ENCODE data around the gene AMBN. TPM values are rescaled to one million over a fixed set of nuclear protein-coding genes. Genes with fewer than 3 reads are reported as not detected.

AMBN gene, protein sequence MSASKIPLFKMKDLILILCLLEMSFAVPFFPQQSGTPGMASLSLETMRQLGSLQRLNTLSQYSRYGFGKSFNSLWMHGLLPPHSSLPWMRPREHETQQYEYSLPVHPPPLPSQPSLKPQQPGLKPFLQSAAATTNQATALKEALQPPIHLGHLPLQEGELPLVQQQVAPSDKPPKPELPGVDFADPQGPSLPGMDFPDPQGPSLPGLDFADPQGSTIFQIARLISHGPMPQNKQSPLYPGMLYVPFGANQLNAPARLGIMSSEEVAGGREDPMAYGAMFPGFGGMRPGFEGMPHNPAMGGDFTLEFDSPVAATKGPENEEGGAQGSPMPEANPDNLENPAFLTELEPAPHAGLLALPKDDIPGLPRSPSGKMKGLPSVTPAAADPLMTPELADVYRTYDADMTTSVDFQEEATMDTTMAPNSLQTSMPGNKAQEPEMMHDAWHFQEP
- not detected for polyA plus RNA-seq

- H3K9me3 Mint-ChIP-seq = no peaks in the 10 kb centered on the region
- H3K4me3 Mint-ChIP-seq = no peak within 1 kb of the TSS
- no peaks in the 10 kb centered on the region for H3K4me1 Mint-ChIP-seq
- H3K27me3 Mint-ChIP-seq (ENCODE audit: low read depth in 3 of 3) = no peaks in the 10 kb centered on the region
- H3K27ac Mint-ChIP-seq = no peak within 1 kb of the TSS
- no peaks in the 10 kb centered on the region for H3K36me3 Mint-ChIP-seq
- DNase-seq = no peak
Observed at GRCh38 chr4:70591955-70592582, at the start of gene AMBN. Gene AMBN (plus strand): TSS chr4:70592256. CDS start chr4:70592359, 103 bp downstream.

DNA sequence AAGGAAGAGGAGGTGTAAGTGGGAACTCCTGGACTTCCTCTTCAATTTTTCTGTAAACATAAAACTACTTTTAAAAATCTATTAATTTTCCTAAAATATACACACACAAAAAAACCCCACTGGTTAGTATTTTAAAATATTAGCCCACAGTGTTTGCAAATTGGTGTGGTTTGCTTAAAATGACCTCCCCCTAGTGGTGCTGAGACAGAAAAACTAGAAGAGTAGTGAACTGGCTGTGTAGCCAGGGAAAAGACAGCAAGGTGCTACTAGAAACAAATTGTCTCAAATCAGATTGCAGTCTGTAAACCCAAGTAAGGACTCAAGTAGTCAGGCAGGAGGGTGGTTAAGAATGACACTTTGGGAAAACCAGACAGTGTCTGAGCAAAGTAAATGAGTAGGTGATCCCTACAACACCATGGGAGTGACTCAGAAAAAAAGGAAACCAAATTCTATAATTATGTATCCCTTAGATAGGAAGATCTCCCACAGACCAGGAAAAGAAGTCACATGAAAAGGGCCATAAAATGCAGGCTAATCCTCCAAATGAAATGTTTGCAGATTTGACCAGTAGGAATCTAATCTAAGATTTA is 47.7 kb upstream of the AMBN start:
- Mint-ChIP-seq H3K4me3 (no peak overlapping the region), H3K4me1 (no peaks in the 10 kb centered on the region), H3K9me3 (peaks cover 0 to 5% (median 0%) of the 10 kb centered on the region in 6 donors), H3K27me3 (ENCODE audit: low read depth in 3 of 3) (peaks cover 3 to 6% (median 4%) of the 10 kb centered on the region in 3 donors), H3K27ac (no peak overlapping the region), H3K36me3 (no peaks in the 10 kb centered on the region)
- no peak for DNase-seq

GRCh38 chr4:70556856-70557255 is 35.2 kb upstream of the AMBN start:
- Mint-ChIP-seq H3K4me3 (no peak overlapping the region), H3K27me3 (ENCODE audit: low read depth in 3 of 3) (peaks cover 0 to 2% (median under 1%) of the 10 kb centered on the region in 3 donors), H3K36me3 (no peaks in the 10 kb centered on the region), H3K4me1 (peaks cover 6 to 14% of the 10 kb centered on the region in 2 donors), H3K27ac (no peak overlapping the region), H3K9me3 (peaks cover 0 to 4% (median 2%) of the 10 kb centered on the region in 6 donors)
- DNase-seq = no peak

- H3K4me1 Mint-ChIP-seq = peaks cover 6 to 14% of the 10 kb centered on the region in 2 donors
- no peaks in the 10 kb centered on the region for H3K36me3 Mint-ChIP-seq
- no peak overlapping the region for H3K4me3 Mint-ChIP-seq
- DNase-seq = peak; percentile 11 to 17 (median 13)
- peaks cover 0 to 2% (median 0%) of the 10 kb centered on the region in 6 donors for H3K9me3 Mint-ChIP-seq
- H3K27ac Mint-ChIP-seq = no peak overlapping the region
- peaks cover 0 to 2% (median 0%) of the 10 kb centered on the region in 3 donors for H3K27me3 Mint-ChIP-seq (ENCODE audit: low read depth in 3 of 3)
Observed at GRCh38 chr4:70559211-70559830, 32.7 kb upstream of the AMBN start.

DNA sequence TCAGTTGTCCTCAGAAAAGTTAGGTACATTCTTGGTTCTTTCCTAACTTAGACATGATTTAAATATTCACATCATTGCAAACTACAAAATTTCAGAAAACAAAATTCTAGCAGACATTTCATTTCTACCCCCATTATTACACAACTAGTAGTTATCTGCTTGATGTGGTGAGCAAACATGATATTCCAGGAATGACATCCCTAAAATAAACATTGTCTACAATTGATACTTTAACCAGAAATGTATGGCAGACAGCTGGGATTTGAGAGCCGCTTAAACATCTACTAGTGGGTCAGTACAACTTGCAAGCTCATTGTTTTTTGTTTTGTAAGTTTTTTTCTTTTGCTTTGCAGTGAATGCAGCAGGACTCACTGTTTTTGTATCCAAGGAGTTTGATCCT is 32.1 kb upstream of the AMBN start:
- H3K4me1 Mint-ChIP-seq = peaks cover 6 to 14% of the 10 kb centered on the region in 2 donors
- H3K27ac Mint-ChIP-seq = no peak overlapping the region
- H3K27me3 Mint-ChIP-seq (ENCODE audit: low read depth in 3 of 3) = peaks cover 0 to 2% (median 0%) of the 10 kb centered on the region in 3 donors
- peaks cover 0 to 2% (median 0%) of the 10 kb centered on the region in 6 donors for H3K9me3 Mint-ChIP-seq
- DNase-seq = no peak
- H3K4me3 Mint-ChIP-seq = no peak overlapping the region
- H3K36me3 Mint-ChIP-seq = no peaks in the 10 kb centered on the region

DNA sequence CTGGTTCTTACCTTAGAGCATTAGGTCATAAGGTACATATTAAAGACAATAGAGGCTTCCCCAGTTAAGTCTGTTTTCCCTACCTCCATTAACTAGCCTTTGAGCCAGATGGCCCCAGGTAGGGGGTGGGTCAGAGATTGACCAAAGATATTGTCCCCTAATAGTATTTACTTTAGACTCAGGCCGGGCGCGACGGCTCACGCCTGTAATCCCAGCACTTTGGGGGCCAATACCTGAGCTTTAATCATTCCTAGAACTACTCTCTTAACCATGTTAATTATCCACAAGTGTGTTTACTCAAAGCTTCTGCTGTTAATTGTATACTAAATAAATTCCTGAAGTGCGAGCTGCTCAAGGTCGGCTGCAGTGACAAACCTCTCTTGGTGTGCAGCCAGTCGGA is 28.0 kb upstream of the AMBN start:
- Mint-ChIP-seq H3K9me3 (no peaks in the 10 kb centered on the region), H3K4me3 (no peak overlapping the region), H3K36me3 (no peaks in the 10 kb centered on the region), H3K4me1 (peaks cover 2 to 4% of the 10 kb centered on the region in 2 donors), H3K27me3 (ENCODE audit: low read depth in 3 of 3) (peaks cover 0 to 3% (median 2%) of the 10 kb centered on the region in 3 donors), H3K27ac (no peak overlapping the region)
- no peak for DNase-seq

- no peak overlapping the region for H3K4me3 Mint-ChIP-seq
- no peak for DNase-seq
- H3K4me1 Mint-ChIP-seq = no peaks in the 10 kb centered on the region
- no peak overlapping the region for H3K27ac Mint-ChIP-seq
- peaks cover 2 to 4% (median 3%) of the 10 kb centered on the region in 3 donors for H3K27me3 Mint-ChIP-seq (ENCODE audit: low read depth in 3 of 3)
- no peaks in the 10 kb centered on the region for H3K36me3 Mint-ChIP-seq
- H3K9me3 Mint-ChIP-seq = peaks cover 0 to 10% (median 0%) of the 10 kb centered on the region in 6 donors
Observed at GRCh38 chr4:70570796-70571195, 21.3 kb upstream of the AMBN start.

- H3K9me3 Mint-ChIP-seq = peaks cover 0 to 10% (median 0%) of the 10 kb centered on the region in 6 donors
- H3K27ac Mint-ChIP-seq = no peak overlapping the region
- no peaks in the 10 kb centered on the region for H3K4me1 Mint-ChIP-seq
Observed at GRCh38 chr4:70571772-70572171, 20.3 kb upstream of the AMBN start.

DNA sequence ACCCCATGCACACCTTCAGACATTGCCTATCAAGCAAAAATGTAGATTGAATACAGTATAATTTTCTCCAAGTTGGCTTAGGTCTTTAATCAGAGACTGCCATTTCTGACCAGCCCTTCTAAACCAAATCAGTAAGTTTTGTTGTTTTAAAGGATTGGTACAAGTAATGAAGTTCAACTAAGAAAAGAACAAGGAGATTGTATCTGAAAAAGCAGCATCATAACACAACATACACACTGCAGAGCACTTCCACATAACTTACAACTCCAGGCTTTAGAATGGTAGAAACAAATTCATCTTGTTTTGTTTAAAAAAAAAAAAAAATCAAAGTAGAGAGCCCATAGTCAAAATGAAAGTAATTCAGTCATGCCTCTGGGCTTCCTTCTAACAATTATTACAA is 16.1 kb upstream of the AMBN start:
- Mint-ChIP-seq H3K36me3 (no peaks in the 10 kb centered on the region), H3K9me3 (peaks cover 0 to 1% (median 0%) of the 10 kb centered on the region in 6 donors)

More at GRCh38 chr4:70571772-70572171, 20.3 kb upstream of the AMBN start:
- Mint-ChIP-seq H3K4me3 (no peak overlapping the region), H3K27me3 (ENCODE audit: low read depth in 3 of 3) (peaks cover 2 to 4% (median 3%) of the 10 kb centered on the region in 3 donors), H3K36me3 (no peaks in the 10 kb centered on the region)
- DNase-seq = no peak

GRCh38 chr4:70577220-70577927 is 14.7 kb upstream of the AMBN start:
- no peak for DNase-seq
- Mint-ChIP-seq H3K4me3 (no peak overlapping the region), H3K27ac (no peak overlapping the region), H3K36me3 (no peaks in the 10 kb centered on the region), H3K9me3 (peaks cover 0 to 1% (median 0%) of the 10 kb centered on the region in 6 donors), H3K4me1 (no peaks in the 10 kb centered on the region), H3K27me3 (ENCODE audit: low read depth in 3 of 3) (no peaks in the 10 kb centered on the region)

More for the DNA sequence above, 16.1 kb upstream of the AMBN start:
- no peak overlapping the region for H3K27ac Mint-ChIP-seq
- DNase-seq = no peak
- H3K4me1 Mint-ChIP-seq = no peaks in the 10 kb centered on the region
- H3K27me3 Mint-ChIP-seq (ENCODE audit: low read depth in 3 of 3) = peaks cover 0 to 2% (median 0%) of the 10 kb centered on the region in 3 donors
- no peak overlapping the region for H3K4me3 Mint-ChIP-seq

DNA sequence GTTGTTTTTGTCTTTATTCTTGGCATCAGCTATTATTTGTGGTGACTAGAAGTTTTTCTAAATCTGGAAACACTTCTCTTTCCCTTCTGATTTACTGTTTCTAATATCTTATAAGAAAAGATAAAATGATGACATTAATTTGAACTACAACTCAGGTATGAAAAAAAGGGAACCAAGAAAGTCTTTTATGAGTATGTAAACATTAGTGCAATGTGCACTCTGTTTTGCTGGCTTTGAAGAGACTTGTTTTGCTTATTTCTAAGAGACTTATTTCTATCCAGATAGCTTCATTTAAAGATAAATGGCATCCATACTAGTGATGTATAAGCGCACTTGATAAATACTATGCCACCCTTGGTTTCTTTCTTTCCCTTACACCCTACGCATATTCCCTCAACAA is 10.1 kb upstream of the AMBN start:
- no peaks in the 10 kb centered on the region for H3K9me3 Mint-ChIP-seq
- H3K27ac Mint-ChIP-seq = no peak overlapping the region
- H3K27me3 Mint-ChIP-seq (ENCODE audit: low read depth in 3 of 3) = peaks cover 0 to 5% (median 0%) of the 10 kb centered on the region in 3 donors
- no peaks in the 10 kb centered on the region for H3K36me3 Mint-ChIP-seq
- H3K4me3 Mint-ChIP-seq = no peak overlapping the region
- no peak for DNase-seq
- H3K4me1 Mint-ChIP-seq = no peaks in the 10 kb centered on the region

- DNase-seq = no peak
- no peaks in the 10 kb centered on the region for H3K36me3 Mint-ChIP-seq
- no peaks in the 10 kb centered on the region for H3K4me1 Mint-ChIP-seq
- peaks cover 0 to 5% (median 0%) of the 10 kb centered on the region in 3 donors for H3K27me3 Mint-ChIP-seq (ENCODE audit: low read depth in 3 of 3)
- H3K27ac Mint-ChIP-seq = no peak overlapping the region
- no peaks in the 10 kb centered on the region for H3K9me3 Mint-ChIP-seq
- H3K4me3 Mint-ChIP-seq = no peak overlapping the region
Observed at GRCh38 chr4:70583952-70584834, 7.9 kb upstream of the AMBN start.

Data from immature natural killer cell (primary cell).